ENCODE results near the gene BBS7. TPM values are rescaled to one million over a fixed set of nuclear protein-coding genes. Genes with fewer than 3 reads are reported as not detected.

Gene BBS7
- total RNA-seq, 2 experiments from 2014 or later: 10.7 to 25.8 TPM

DNA sequence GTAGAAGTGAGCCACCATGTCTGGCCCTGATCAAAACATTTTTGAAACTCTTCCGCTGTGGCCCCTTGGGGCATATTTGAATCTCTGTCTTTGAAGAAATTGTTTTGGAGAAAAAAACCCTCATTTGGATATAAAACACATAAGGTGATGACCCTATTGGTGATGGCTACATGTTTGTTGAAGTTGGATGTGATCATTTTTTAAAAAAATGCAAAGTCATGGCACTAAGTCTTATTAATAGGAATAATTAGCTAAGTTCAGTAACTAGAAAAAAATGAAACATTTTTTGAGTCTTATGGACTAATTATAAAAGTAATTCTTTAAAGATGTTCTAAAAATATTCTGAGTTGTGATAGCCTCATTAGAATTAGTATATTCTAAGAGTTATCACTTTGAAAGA lies 17.9 kb upstream of the BBS7 start:
- H3K9me2 ChIP-seq (ENCODE audit: insufficient read depth, low read length): no peaks in the 10 kb centered on the region
- H3K36me3 ChIP-seq (ENCODE audit: insufficient read depth, low read length): no peaks in the 10 kb centered on the region
- H3K4me2 ChIP-seq (ENCODE audit: low read length): no peak overlapping the region
- no TSS peak for BruUV-seq (replicated peaks)
- ChIA-PET CTCF (ENCODE audit: unreplicated experiment) (no interaction called here), POLR2A (interaction anchor here (0.6 kb wide), 1 partner anchor 145 kb away, joined by 3 read pairs; no protein-coding TSS in a partner anchor)
- H3K27ac ChIP-seq (ENCODE audit: low read depth, low read length, poor library complexity, severe bottlenecking): no peak overlapping the region
- H3K4me3 ChIP-seq (ENCODE audit: low read depth, low read length, poor library complexity, severe bottlenecking): no peak overlapping the region
- no peaks in the 10 kb centered on the region for H4K20me1 ChIP-seq (ENCODE audit: insufficient read depth, low read length)
- no peaks in the 10 kb centered on the region for H3K9me3 ChIP-seq (ENCODE audit: low read length)
- intact Hi-C loops (cut with micrococcal nuclease; ENCODE audit: unreplicated experiment): no loop called here
- H3K4me1 ChIP-seq (ENCODE audit: insufficient read depth, low read length, poor library complexity, severe bottlenecking): no peaks in the 10 kb centered on the region
- H3K79me2 ChIP-seq (ENCODE audit: insufficient read depth, low read depth, low read length): no peaks in the 10 kb centered on the region
- TF ChIP-seq, protein P1, sequence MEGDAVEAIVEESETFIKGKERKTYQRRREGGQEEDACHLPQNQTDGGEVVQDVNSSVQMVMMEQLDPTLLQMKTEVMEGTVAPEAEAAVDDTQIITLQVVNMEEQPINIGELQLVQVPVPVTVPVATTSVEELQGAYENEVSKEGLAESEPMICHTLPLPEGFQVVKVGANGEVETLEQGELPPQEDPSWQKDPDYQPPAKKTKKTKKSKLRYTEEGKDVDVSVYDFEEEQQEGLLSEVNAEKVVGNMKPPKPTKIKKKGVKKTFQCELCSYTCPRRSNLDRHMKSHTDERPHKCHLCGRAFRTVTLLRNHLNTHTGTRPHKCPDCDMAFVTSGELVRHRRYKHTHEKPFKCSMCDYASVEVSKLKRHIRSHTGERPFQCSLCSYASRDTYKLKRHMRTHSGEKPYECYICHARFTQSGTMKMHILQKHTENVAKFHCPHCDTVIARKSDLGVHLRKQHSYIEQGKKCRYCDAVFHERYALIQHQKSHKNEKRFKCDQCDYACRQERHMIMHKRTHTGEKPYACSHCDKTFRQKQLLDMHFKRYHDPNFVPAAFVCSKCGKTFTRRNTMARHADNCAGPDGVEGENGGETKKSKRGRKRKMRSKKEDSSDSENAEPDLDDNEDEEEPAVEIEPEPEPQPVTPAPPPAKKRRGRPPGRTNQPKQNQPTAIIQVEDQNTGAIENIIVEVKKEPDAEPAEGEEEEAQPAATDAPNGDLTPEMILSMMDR (conservative IDR thresholded peaks at IDR 0.05; ENCODE audit: low read length): no peak
- no peak for TF ChIP-seq EZH2phosphoT487 (IDR thresholded peaks at IDR 0.05; ENCODE audit: borderline replicate concordance, low read depth, low read length)
- DNase-seq (ENCODE audit: low spot score): no peak
- no peak overlapping the region for H2AFZ ChIP-seq (ENCODE audit: low read length)

DNA sequence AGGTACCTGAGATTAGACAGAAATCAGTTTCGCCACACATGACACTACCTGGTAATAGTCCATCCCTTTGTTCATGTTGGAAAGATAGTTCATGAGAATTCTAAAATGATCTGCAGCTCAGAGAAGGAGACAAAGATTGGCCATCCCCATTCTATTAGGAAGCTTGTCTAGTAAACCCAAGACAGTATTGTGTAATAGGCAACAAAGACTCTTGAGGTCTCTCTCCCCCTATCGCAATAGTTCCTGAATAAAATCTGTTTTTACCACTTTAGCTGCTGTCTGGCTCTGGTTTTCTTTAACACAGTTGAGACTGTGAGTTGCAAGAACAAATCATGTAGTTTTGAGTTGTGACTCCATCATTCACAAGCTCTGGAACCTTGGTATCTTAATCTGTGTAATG lies 14.8 kb upstream of the BBS7 start:
- Histone ChIP-seq H3K79me2 (ENCODE audit: insufficient read depth, low read depth, low read length) (no peaks in the 10 kb centered on the region), H4K20me1 (ENCODE audit: insufficient read depth, low read length) (no peaks in the 10 kb centered on the region), H3K4me2 (ENCODE audit: low read length) (no peak overlapping the region), H3K4me1 (ENCODE audit: insufficient read depth, low read length, poor library complexity, severe bottlenecking) (no peaks in the 10 kb centered on the region), H3K9me2 (ENCODE audit: insufficient read depth, low read length) (no peaks in the 10 kb centered on the region), H3K27ac (ENCODE audit: low read depth, low read length, poor library complexity, severe bottlenecking) (no peak overlapping the region), H3K9me3 (ENCODE audit: low read length) (no peaks in the 10 kb centered on the region), H2AFZ (ENCODE audit: low read length) (no peak overlapping the region), H3K36me3 (ENCODE audit: insufficient read depth, low read length) (no peaks in the 10 kb centered on the region), H3K4me3 (ENCODE audit: low read depth, low read length, poor library complexity, severe bottlenecking) (no peak overlapping the region)
- no TSS peak for BruUV-seq (replicated peaks)
- intact Hi-C loops (cut with micrococcal nuclease; ENCODE audit: unreplicated experiment): no loop called here
- POLR2A ChIA-PET: no interaction called here
- no peak for TF ChIP-seq EZH2phosphoT487 (IDR thresholded peaks at IDR 0.05; ENCODE audit: borderline replicate concordance, low read depth, low read length)
- TF ChIP-seq, protein P1 (conservative IDR thresholded peaks at IDR 0.05; ENCODE audit: low read length): no peak
- CTCF ChIA-PET (ENCODE audit: unreplicated experiment): no interaction called here
- DNase-seq (ENCODE audit: low spot score): no peak

DNA sequence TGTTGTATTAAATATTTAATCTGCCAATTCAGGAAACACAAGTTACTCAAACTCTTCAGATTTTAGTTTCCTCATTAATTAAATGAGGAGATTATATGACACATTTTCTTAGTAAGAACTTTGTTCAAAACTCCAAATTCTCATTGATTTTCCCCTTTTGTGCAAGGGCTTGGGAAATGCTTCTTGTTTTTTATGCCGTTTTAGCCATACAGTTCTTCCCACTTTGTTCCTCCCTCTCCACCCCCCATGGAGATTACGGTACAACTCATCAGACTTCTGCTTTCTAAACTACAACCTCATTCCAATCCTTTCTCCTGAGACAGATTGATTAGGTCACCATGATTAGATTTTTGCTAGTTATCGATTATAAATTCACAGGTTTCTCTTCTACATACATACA lies 10.9 kb upstream of the BBS7 start:
- Histone ChIP-seq H3K36me3 (ENCODE audit: insufficient read depth, low read length) (no peaks in the 10 kb centered on the region), H3K4me3 (ENCODE audit: low read depth, low read length, poor library complexity, severe bottlenecking) (no peak overlapping the region), H3K4me2 (ENCODE audit: low read length) (no peak overlapping the region), H3K9me2 (ENCODE audit: insufficient read depth, low read length) (no peaks in the 10 kb centered on the region), H4K20me1 (ENCODE audit: insufficient read depth, low read length) (no peaks in the 10 kb centered on the region), H3K4me1 (ENCODE audit: insufficient read depth, low read length, poor library complexity, severe bottlenecking) (no peaks in the 10 kb centered on the region), H3K79me2 (ENCODE audit: insufficient read depth, low read depth, low read length) (no peaks in the 10 kb centered on the region), H3K27ac (ENCODE audit: low read depth, low read length, poor library complexity, severe bottlenecking) (no peak overlapping the region), H2AFZ (ENCODE audit: low read length) (no peak overlapping the region), H3K9me3 (ENCODE audit: low read length) (no peaks in the 10 kb centered on the region)
- TF ChIP-seq, protein P1 (conservative IDR thresholded peaks at IDR 0.05; ENCODE audit: low read length): no peak
- no peak for TF ChIP-seq EZH2phosphoT487 (IDR thresholded peaks at IDR 0.05; ENCODE audit: borderline replicate concordance, low read depth, low read length)
- intact Hi-C loops (cut with micrococcal nuclease; ENCODE audit: unreplicated experiment): no loop called here
- DNase-seq (ENCODE audit: low spot score): no peak
- BruUV-seq (replicated peaks): no TSS peak
- POLR2A ChIA-PET: interaction anchor here (0.7 kb wide), 1 partner anchor 27 kb away, joined by 3 read pairs; no protein-coding TSS in a partner anchor
- CTCF ChIA-PET (ENCODE audit: unreplicated experiment): no interaction called here

Data from OCI-LY7 (cell line).